ENCODE data around the gene SLC22A3. TPM values are rescaled to one million over a fixed set of nuclear protein-coding genes. Genes with fewer than 3 reads are reported as not detected.
A peak's percentile ranks its signal among the peaks of the same experiment; 100 is the strongest.
"Not testable (repeated sequence)": the region's sequence is repeated elsewhere in the genome, so short reads cannot be mapped to it uniquely, and the experiment has no call there.

Gene SLC22A3
- total and polyA plus RNA-seq, 2 donors from 2014 or later, result 6.4 to 7.4 TPM

- H3K27me3 ChIP-seq (ENCODE audit: control insufficient read depth, insufficient read depth, low read length), result no peaks in the 10 kb centered on the region
- no peak overlapping the region for H3K27ac ChIP-seq (ENCODE audit: low read depth in 2 of 2, low read length in 2 of 2)
- DNase-seq (no peak), FAIRE-seq (no peak)
- no peaks in the 10 kb centered on the region for H3K36me3 ChIP-seq (ENCODE audit: control insufficient read depth in 2 of 3, insufficient read depth in 3 of 3, low read length in 3 of 3)
- H3K9me3 ChIP-seq (ENCODE audit: control insufficient read depth in 2 of 3, insufficient read depth in 1 of 3, low read length in 3 of 3), result peaks cover 0 to 2% (median 0%) of the 10 kb centered on the region in 3 donors
- no peak overlapping the region for H3K9ac ChIP-seq (ENCODE audit: low read length in 3 of 3)
- H3K4me3 ChIP-seq (ENCODE audit: low read length in 3 of 3), result no peak overlapping the region
- H3K4me1 ChIP-seq (ENCODE audit: control insufficient read depth in 2 of 3, insufficient read depth in 2 of 3, low read depth in 1 of 3, low read length in 3 of 3), result peaks cover 0 to 7% (median 6%) of the 10 kb centered on the region in 3 donors
- intact Hi-C loops (cut with DNase I), result no loop called here
- no peak for TF ChIP-seq CTCF (IDR thresholded peaks at IDR 0.05; ENCODE audit: borderline replicate concordance, extremely low read depth, insufficient read depth)
These were observed 46.8 kb upstream of the SLC22A3 start for GRCh38 chr6:160301339-160301738.

GRCh38 chr6:160302431-160303082, 45.6 kb upstream of the SLC22A3 start:
- H3K9me3 ChIP-seq (ENCODE audit: control insufficient read depth in 2 of 3, insufficient read depth in 1 of 3, low read length in 3 of 3); H3K36me3 ChIP-seq (ENCODE audit: control insufficient read depth in 2 of 3, insufficient read depth in 3 of 3, low read length in 3 of 3); FAIRE-seq; H3K4me3 ChIP-seq (ENCODE audit: low read length in 3 of 3); H3K4me1 ChIP-seq (ENCODE audit: control insufficient read depth in 2 of 3, insufficient read depth in 2 of 3, low read depth in 1 of 3, low read length in 3 of 3); H3K27me3 ChIP-seq (ENCODE audit: control insufficient read depth, insufficient read depth, low read length); H3K27ac ChIP-seq (ENCODE audit: low read depth in 2 of 2, low read length in 2 of 2); intact Hi-C loops (cut with DNase I); H3K9ac ChIP-seq (ENCODE audit: low read length in 3 of 3); DNase-seq: not testable (repeated sequence)

GRCh38 chr6:160303806-160304205, 44.4 kb upstream of the SLC22A3 start:
- no peak for TF ChIP-seq CTCF (IDR thresholded peaks at IDR 0.05; ENCODE audit: borderline replicate concordance, extremely low read depth, insufficient read depth)
- Histone ChIP-seq H3K27me3 (ENCODE audit: control insufficient read depth, insufficient read depth, low read length) (no peaks in the 10 kb centered on the region), H3K27ac (ENCODE audit: low read depth in 2 of 2, low read length in 2 of 2) (no peak overlapping the region), H3K9me3 (ENCODE audit: control insufficient read depth in 2 of 3, insufficient read depth in 1 of 3, low read length in 3 of 3) (peaks cover 0 to 2% (median 0%) of the 10 kb centered on the region in 3 donors), H3K4me3 (ENCODE audit: low read length in 3 of 3) (no peak overlapping the region), H3K36me3 (ENCODE audit: control insufficient read depth in 2 of 3, insufficient read depth in 3 of 3, low read length in 3 of 3) (no peaks in the 10 kb centered on the region), H3K4me1 (ENCODE audit: control insufficient read depth in 2 of 3, insufficient read depth in 2 of 3, low read depth in 1 of 3, low read length in 3 of 3) (peaks cover 0 to 7% (median 6%) of the 10 kb centered on the region in 3 donors), H3K9ac (ENCODE audit: low read length in 3 of 3) (no peak overlapping the region)
- FAIRE-seq (no peak), DNase-seq (no peak)
- intact Hi-C loops (cut with DNase I), result no loop called here

- Histone ChIP-seq H3K27me3 (ENCODE audit: control insufficient read depth, insufficient read depth, low read length) (no peaks in the 10 kb centered on the region), H3K4me1 (ENCODE audit: control insufficient read depth in 2 of 3, insufficient read depth in 2 of 3, low read depth in 1 of 3, low read length in 3 of 3) (peaks cover 0 to 3% (median 0%) of the 10 kb centered on the region in 3 donors), H3K36me3 (ENCODE audit: control insufficient read depth in 2 of 3, insufficient read depth in 3 of 3, low read length in 3 of 3) (no peaks in the 10 kb centered on the region), H3K9me3 (ENCODE audit: control insufficient read depth in 2 of 3, insufficient read depth in 1 of 3, low read length in 3 of 3) (peaks cover 0 to 4% (median 0%) of the 10 kb centered on the region in 3 donors), H3K4me3 (ENCODE audit: low read length in 3 of 3) (no peak overlapping the region), H3K9ac (ENCODE audit: low read length in 3 of 3) (no peak overlapping the region), H3K27ac (ENCODE audit: low read depth in 2 of 2, low read length in 2 of 2) (no peak overlapping the region)
- intact Hi-C loops (cut with DNase I), result no loop called here
- DNase-seq (peak in 2 of 5 donors; percentile 55 to 78), FAIRE-seq (no peak)
- TF ChIP-seq CTCF (IDR thresholded peaks at IDR 0.05; ENCODE audit: borderline replicate concordance, extremely low read depth, insufficient read depth), result no peak
These were observed 42.1 kb upstream of the SLC22A3 start for GRCh38 chr6:160305926-160306713.
